Activated effector memory CD4-positive, alpha-beta T cell treated with anti-CD3 and anti-CD28 coated beads, Interleukin-2, amount 50 U/mL, for 16 hours (primary cell): ENCODE data around the gene TFB1M.
"Not testable (repeated sequence)": the region's sequence is repeated elsewhere in the genome, so short reads cannot be mapped to it uniquely, and the experiment has no call there.

ENCODE experiments used
- DNase-seq: peaks from one replicate; pipeline ENCODE4 v3.0.0-alpha.2; 2020

TFB1M gene

DNA sequence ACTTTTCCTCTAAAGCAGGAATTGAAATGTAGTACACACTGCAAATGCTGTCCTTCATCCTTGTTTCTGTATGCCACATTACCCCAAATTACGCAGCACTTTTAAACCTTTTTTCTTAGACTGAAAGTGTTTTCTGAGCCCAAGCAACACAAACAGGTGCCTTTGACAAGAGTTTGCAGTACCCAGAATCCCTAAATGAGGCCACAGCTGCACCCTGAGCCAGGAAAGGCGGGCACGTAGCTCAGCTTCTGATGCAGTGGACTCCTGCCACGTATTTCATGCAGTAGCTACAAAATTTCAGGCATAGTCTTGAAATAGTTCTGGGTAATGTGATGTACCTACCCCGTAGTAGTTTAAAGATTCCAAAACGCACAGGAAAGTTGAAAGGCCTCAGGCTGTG is 81.4 kb downstream of the TFB1M start:
- DNase-seq = no peak

DNA sequence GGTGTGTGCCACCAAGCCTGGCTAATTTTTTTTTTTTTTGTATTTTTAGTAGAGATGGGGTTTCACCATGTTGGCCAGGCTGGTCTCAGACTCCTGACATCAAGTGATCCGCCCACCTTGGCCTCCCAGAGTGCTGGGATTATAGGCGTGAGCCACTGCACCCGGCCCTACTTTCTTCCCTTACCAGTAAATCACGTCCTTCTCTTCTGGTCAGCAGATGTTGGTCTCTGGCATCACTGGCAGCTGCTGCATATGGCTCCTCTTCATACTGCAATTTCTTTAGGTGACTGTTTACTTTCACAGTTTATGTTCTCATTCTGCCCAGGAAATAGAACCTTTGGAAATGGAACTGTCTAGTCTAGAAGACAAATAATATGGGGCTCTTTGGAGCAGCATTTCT is 83.3 kb downstream of the TFB1M start:
- DNase-seq = not testable (repeated sequence)

DNA sequence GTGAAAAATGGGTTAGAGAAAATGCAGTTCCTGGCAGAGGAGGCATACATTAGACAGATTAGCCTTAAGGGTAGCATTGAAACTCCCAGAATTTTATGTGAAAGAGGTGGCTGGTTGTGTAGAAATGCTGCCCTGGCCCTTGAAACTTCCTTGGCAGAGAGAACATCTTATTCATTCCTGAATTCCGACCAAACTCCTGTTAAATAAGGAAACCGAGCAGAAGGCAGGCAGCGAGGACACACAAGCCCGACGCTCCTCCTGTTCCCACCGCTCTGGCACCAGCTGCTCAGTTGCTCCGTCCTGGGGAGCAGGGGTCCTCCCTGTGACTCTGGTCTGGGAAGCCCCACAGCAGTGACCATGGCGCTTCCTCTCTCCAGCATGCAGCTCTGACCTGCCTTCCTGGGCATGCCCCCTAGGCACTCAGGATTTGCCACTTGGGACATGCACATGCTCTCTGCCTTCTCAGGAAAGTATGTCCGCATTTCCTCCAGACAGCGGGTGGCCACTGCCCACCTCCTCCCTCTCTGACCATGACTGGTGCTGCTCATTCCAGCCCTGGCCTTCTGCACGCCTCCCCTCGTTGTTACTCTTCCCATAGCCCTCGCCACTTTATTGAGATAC is 85.6 kb downstream of the TFB1M start:
- no peak for DNase-seq

DNA sequence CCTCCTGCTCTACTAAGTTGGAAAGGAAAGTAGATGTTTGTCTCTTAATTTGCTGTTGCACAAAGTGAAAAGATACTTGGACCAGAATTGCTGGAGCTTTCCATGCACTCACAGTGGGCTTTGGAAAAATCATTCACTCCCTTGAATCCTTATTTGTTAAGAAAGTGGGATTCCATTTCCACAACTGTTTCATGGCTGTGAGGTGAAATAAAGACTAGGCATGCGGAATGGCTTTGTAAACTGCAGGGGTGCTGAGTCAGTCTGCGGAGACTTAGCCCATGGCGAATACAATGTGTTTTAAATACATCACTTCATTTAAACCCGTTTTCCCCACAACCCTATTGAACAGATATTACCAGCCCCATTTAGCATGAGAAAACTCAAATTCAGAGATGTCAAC is 87.2 kb downstream of the TFB1M start:
- DNase-seq = no peak

DNA sequence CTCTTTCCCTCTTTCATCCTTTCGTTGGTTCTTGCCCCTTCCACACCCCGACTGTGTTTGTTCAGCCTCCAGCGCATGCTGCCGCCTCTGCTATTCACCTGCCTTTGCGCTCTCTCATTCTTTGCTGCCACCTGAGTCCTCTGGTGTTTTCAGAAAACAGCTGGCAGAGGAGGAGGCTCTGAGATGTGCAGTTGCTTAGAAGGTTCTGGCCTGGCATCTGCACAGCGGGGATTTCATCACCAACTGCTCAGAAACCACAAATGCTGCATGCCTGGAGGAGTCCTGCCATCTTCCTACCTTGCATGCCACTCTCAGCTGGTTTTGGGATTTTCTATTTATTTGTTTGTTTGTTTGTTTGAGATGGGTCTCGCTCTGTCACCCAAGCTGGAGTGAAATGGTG is 89.7 kb downstream of the TFB1M start:
- DNase-seq = no peak

DNA sequence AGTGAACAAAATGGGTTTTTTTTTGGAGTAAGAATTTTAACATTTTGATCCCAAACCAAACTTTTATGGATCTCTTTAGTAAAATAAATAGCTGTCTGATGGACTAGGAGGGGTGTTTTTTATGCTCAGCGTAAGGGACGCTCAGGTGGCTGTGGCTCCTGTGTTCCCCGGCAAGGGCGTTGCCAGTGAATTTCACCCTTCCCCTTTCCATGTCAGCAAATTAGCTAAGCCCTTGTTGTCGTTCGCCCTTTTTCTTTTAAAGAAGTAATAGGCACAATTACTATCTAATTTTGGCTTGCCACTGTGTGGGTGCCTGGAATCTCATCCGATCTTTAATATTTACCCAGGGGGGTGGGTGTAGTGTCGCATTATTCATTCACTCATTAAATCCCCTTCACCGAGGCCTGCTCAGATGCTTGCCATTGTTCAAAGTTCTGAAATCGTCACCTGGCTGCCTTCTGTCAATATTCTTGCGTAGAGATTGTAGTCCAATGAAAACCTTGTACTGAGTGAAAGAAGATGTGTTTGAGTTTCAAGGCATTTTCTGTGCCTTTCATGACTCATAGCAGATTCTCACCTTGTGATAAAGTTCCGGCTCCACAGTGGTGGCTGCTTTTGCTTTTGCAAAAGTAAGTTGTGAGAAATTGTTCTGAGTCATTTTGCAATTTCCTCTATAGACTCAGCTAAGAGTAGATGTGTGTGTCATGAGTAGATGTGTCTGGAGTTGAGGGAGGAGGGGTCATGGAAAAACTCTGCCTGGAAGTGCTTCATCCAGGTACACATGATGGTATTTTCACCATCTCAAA is 90.4 kb downstream of the TFB1M start:
- peak; percentile 81 for DNase-seq

DNA sequence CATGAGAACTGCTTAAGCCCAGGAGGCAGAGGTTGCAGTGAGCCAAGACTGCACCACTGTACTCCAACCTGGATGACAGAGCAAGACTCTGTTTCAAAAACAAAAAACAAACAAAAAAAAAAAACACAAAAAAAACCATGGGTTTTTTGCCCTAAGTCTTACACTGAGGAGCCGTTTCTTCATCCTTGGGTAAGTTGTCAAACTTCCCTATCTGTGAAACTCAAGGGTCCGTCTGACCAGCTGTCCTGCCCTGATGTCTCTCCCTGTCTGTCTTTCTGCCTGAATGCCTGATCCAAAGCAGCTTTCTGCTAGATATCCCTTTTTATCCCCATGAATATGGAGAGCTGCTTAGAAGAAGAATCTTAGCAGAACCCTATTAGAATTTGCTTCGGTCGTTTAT is 91.8 kb downstream of the TFB1M start:
- no peak for DNase-seq

DNA sequence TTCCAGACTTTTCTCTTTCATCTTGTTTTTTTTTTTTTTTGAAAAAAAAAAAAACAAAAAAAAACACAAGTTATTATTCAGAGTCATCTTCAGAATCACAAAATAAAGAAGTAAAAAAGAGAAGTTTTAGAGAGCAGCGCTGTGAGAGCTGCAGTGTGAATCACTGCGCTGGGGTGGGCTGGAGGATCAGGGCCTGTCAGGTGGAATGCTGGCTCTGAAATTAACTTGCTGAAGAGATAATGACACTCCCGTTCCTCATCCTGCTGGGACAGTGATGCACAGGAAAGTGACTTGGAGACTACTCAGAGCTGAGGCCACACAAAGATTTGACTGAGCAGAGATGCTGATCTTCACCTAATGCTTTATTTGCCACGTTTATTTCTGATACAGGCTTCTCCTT is 93.2 kb downstream of the TFB1M start:
- no peak for DNase-seq

DNA sequence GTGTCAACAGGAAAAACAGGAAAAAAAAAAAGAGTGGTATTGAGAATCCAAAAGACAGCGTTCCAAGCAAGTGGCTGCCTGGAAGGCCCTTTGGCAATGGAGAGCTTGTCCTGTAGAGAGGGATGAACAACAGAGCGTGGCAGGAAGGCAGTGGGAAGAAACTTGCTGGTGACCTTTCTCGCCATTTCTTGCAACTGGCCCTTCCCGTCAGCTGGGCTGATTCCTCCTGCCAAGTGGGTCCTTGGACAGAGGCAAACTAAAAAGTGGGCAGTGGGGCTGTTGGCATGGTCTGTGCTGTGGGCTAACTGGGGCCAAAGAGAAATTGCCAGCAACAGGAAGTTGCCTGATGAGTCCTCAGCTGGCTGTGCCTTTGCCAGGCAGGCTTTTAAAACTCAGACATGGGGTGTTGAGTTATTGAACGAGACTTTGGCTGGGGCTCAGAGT is 94.4 kb downstream of the TFB1M start:
- DNase-seq = no peak

DNA sequence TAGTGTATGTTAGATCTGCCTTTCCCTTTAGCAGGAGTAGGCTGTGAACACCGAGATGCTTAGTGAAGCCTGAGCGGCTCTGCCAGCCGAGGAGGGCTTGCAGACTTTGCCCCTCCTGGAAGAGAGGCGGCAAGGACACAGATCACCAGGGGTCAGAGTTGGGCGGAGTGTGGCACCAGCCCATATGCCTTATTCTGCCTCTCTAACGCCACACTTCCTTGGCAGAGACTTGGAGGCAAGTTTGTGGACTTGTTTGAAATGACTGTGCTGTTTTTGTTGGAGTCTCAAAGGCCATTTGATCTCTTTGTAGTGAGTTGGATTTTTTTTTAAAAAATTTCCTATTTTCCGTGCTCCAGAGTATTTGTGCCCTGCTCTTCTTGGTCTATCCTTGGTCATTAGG is 95.0 kb downstream of the TFB1M start:
- no peak for DNase-seq

DNA sequence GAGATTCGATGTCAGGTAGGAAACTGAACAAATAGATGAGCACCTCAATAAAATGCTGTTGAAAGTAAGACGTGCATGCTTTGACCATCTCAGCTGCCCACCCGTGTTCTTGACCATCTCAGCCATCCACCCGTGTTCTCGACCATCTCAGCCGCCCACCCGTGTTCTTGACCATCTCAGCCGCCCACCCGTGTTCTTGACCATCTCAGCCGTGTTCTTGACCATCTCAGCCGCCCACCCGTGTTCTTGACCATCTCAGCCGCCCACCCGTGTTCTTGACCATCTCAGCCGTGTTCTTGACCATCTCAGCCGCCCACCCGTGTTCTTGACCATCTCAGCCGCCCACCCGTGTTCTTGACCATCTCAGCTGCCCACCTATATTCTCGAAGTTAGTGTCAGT is 95.6 kb downstream of the TFB1M start:
- DNase-seq = not testable (repeated sequence)

DNA sequence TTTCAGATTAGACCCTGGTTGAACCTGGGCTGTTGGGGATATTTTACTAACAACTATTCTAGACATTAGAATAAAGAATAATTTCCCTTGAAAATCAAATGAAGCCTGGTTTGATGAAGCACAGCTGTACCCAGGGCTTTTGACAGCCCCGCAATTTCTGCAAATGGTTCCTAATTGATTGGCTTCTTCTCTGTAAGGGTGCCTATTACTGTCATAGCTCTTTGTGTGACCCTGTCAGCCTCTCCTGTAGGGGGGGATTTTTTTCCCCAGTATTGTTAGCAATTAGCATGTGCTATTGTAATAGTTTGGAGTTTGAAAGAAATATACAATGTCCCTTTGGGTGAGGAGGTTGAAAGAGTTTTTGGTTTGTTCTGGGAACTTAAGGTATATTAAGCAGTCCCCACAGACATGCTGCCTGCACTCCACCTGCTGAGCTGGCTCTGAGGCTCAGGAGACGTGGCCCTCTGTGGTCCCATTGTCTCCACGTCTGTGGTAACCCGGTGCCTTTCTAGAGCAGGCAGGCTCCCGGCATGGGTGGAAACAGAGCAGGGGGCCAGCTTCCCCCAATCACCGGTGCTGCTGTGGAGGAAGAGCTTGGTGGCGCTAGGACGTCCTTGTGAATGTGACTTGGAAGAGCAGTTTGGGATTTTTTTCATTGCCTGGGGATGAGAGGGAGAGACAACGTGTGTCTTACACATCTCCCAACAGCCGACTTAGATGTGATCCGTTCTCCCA is 97.8 kb downstream of the TFB1M start:
- no peak for DNase-seq

DNA sequence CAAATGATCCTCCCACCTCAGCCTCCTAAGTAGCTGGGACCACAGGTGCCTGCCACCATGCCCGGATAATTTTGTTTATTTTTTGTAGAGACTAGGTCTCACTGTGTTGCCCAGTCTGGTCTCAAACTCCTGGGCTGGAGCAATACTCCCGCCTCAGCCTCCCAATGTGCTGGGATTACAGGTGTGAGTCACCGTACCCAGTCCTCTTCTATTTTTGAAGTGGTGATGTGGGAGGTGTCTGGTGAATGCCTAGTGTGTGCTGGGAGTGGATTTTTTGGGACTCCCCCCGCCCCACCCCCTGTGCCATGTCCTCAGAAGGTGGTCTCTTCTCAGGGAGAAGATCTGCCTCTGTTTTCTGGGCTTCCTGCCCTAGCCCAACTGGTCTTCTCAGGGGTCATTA is 98.4 kb downstream of the TFB1M start:
- no peak for DNase-seq

DNA sequence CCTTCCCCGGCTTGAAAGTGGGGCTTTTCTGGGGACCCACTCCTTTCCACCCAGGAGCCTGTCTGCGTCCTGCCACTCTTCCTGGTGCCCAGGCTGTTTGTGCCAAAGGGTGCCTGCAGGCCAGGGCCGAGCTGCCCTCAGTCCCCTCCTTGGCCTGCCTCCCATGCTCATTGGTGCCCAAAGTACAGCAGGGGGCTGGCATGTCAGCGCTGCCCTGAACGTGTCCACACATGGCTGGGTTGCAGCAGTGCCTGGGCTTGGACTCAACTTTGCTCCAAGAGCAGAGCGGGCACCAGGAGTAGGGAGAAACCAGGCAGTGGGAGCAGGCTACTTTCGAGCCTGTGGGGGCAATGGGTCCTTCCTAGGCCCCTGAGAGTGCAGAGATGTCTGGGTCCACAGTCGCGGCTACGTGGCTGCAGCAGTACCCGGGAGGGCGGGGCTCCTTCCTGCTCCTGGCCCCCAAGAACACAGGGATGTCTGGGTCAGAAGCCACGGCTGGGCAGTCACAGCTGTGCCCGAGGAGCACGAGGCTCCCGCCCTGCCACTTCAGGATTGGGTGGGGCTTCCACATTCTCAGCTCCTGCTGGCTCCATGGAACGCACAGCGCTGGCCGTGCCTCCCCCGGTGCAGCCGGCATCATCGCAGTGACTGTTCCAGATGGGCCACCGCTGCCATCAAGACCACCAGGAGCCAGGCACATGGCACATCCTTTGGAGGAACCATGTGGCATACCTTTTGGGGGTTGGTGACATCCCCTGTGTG is 100.5 kb downstream of the TFB1M start:
- DNase-seq = no peak

DNA sequence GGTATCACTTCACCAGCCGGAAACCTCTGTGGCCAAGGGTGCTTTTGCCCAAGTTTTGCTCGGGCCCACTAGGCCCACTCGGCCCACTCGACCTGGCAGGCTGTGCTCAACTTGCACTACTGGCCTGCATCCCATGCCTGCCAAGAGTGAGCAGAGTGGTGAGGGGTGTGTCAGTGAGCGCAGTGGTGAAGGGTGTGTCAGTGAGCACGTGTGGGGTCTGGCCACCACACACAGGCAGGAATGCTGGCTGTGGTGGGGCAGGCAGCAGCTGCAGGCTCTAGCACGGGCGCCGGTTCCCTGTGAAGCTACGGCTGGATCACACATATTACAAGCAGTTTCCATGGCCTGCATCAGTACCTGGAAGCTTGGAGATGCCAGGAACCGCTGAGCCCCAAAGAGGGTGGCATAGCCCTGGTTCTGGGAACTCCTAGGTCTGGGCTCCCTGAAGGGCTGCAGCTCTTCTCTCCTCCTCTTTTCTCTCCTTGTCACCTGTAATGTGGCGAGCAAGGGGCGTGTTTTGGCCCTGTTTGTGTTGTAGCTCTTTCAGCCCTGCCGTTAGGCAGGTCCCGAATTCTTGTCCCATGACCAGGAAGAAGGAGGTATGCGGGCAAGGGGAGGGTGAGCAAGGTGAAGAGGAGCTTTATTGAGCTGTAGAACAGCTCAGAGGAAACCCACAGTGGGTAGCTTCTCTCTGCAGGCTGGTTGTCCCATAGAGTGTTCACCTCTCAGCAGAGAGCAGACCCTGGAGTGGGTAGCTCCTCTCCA is 101.5 kb downstream of the TFB1M start:
- DNase-seq = no peak

DNA sequence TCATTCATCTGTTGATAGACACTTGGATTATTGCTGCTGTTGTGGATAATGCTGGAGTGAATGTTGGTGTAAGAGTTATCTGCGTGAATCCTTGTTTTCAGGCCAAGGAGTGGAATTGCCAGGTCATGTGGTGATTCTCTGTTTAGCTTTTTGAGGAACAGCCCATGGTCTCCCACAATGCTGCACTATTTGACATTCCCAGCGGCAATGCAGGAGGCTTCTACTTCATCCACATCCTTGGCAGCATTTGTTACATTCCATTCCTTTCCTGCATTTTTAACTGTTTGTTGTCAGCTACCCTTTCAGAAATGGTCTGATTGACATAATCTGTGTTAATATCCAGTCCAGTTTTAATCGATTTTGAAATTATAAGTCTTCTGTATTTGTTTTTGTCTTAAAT is 102.2 kb downstream of the TFB1M start:
- DNase-seq = no peak

DNA sequence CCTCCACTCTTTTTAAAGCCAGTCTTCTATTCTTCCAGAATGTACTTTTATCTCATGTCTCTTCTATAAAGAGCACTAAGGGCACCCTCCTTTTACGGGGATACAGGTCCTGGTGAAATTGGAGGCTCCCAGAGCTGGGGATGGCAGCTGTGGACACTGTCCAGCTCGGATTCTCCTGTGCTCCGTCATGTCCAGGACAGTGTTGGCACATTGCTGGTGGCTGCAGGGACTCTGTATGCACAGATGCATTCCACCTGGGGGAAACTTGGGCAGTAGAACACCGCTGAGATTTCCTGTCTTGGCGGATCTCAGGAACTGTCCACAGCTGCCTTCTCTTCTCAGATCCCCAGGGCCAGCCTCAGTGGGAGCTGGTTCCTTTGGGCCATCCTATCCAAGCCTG is 107.1 kb downstream of the TFB1M start:
- DNase-seq = no peak
